Left lobe of liver (tissue), 2 donors: ENCODE measurements around the gene C12orf60. TPM values are rescaled to one million over a fixed set of nuclear protein-coding genes. Genes with fewer than 3 reads are reported as not detected.

Experiments
- ATAC-seq: fragments of 200-7000 bp; cut with Tn5 transposase; one replicate; pipeline ENCODE4 v1.9.1; 2020; ENCODE audit warnings: mild to moderate bottlenecking, moderate library complexity
- DNase-seq: peaks from one replicate; pipeline ENCODE4 v3.0.0-alpha.2; 2020; ENCODE audit warnings: low spot score
- total RNA-seq: library from RNA; stranded (reverse); gene quantifications from one replicate; pipeline ENCODE4 v1.2.1, GENCODE V29; 2021
- donor health status: DM: no; HTN: no; CAD: no; lungs with moderate emphysema.
- donor health status: DM: no; HTN: yes; CAD: no.

Gene C12orf60
- total RNA-seq, 1 donor from 2014 or later, result 0.33 TPM

DNA sequence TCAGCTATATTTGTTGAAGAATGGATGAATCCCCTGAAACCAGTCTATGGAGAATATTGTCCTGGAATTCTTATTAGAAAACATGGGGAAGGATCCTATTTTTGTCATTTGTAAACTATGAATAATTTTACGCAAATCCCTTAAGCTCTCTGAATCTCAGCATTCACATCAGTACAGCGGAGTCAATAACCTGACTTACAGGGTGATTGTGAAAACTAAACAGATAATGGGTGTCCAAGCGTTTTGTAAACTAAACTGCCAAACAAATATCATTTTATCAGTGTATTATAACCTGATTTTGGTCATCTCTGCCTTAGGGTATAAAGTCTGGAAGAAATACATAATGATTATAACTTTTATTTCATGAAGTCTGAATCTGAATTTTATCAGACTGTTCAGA is 29.9 kb downstream of the C12orf60 start:
- ATAC-seq (peak; percentile 68), DNase-seq (no peak)

DNA sequence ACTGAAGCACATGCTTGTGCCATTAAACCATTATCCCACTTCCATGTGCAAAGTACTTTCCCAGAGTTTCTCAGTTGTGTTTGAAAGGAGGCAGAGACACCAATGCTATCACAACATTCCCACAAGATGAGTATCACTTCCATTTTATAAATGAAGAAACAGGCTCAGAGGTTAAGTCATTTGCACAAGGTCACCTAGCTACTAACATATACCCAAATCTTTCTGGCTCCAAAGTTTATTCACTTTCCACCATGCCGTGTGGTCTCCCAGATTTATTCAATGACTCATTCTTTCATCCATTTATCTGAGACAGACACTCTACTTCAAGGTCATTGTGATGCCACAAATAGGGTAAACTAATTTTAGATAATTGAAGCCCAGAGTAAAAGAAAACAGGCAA is 30.5 kb downstream of the C12orf60 start:
- DNase-seq (no peak), ATAC-seq (peak; percentile 24)

DNA sequence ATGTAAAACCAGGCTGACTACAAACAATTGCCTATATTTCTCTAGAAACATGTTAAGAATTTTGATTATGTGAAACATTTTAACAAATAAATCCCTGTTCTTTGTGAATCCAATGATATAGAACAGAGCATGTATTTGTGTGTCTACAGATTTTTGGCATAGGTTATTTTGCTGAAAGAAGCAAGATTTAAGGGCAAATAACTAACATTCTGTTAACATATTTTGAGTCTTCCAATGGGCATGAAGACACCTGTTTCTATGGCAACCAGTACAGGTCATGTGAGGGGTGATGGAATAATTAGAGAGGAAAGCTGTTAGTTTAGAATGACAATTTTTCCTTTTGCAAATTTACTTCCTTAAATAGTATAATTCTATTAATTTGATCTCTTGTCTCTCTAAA is 31.0 kb downstream of the C12orf60 start:
- ATAC-seq (no peak), DNase-seq (no peak)

- no peak for ATAC-seq
- no peak for DNase-seq
Observed at GRCh38 chr12:14836336-14837210, 33.1 kb downstream of the C12orf60 start.

DNA sequence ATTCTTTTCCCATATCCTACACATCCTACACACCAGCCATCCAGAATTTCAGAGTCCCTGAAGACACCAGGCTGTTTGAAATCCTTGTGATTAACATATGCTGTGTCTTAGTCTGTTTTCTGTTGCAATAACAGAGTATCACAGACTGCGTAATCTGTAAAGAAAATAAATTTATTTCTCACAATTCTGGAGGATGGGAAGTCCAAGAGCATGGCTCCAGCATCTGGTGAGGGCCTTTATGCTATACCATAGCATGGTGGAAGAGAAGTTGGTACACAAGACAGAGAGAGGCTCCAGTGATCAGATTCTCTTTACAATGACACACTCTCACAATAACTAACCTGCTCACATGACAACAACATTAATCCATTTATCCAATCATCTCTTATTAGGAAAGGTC is 35.8 kb downstream of the C12orf60 start:
- DNase-seq (no peak), ATAC-seq (no peak)

GRCh38 chr12:14840616-14841015 is 37.1 kb downstream of the C12orf60 start:
- ATAC-seq, result peak; percentile 22

GRCh38 chr12:14841761-14842160 is 38.3 kb downstream of the C12orf60 start:
- ATAC-seq (peak; percentile 78), DNase-seq (peak; percentile 87)

More at GRCh38 chr12:14840616-14841015, 37.1 kb downstream of the C12orf60 start:
- DNase-seq, result no peak

- ATAC-seq, result peak; percentile 54
- DNase-seq, result no peak
Observed at GRCh38 chr12:14842315-14842714, 38.8 kb downstream of the C12orf60 start.

DNA sequence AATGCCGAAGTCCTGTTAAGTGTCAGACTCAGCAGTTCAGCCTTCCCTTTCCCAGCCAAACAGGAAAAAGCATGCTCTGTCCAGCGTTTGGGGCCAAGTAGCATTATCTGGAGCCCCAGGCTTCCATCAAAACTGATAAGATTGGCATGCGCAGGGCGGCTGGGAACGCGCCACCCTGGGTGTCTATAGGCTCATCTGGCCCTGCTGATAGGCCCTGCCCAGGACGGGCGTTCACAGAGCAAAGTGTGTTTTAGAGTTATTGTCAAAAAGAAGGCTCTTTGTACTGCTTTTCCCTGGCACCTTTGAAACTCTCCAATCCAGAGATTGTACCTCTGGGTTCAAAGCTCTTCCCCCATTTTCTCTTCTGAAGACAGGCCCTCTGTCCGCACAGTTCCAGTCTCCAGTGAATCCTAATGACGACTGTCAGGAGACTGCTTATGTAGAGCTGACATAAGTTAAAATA is 40.0 kb downstream of the C12orf60 start, which contains the start of gene ART4:
ART4 (minus strand) TSS at position 102 of the 463 bp plus-strand sequence. CDS start 413 bp downstream, outside the sequence.
- ATAC-seq (peak; percentile 76), DNase-seq (peak; percentile 93)

- ATAC-seq (no peak), DNase-seq (no peak)
Observed at GRCh38 chr12:14844401-14844800, 40.9 kb downstream of the C12orf60 start.

GRCh38 chr12:14845350-14845750 is 41.9 kb downstream of the C12orf60 start:
- DNase-seq (no peak), ATAC-seq (peak; percentile 37)

DNA sequence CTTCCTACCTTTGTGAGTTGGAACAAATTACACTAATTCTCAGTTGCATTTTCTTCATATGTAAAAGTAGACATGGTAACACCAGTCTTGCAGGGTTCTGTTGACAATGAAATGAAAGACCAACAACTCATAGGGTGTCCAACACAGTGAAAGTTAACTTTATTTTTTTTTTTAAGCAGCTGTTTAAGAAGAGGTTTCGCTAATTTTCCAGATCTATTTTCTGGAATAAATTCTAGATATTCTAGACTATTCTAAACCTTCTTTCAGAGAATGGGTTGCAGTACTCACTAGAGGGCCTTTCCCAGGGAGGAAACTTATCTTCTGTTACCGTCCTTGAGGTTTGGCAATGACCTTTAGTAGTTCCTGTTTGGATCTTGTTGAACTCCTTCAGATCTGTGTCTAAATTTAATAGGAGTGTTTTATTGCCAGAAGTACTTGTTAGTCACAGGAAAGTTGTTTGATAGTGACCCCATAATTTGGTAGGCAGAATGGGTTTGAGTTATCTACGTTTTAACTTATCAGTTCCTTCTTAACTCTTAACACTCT is 42.6 kb downstream of the C12orf60 start:
- DNase-seq (no peak), ATAC-seq (no peak)

DNA sequence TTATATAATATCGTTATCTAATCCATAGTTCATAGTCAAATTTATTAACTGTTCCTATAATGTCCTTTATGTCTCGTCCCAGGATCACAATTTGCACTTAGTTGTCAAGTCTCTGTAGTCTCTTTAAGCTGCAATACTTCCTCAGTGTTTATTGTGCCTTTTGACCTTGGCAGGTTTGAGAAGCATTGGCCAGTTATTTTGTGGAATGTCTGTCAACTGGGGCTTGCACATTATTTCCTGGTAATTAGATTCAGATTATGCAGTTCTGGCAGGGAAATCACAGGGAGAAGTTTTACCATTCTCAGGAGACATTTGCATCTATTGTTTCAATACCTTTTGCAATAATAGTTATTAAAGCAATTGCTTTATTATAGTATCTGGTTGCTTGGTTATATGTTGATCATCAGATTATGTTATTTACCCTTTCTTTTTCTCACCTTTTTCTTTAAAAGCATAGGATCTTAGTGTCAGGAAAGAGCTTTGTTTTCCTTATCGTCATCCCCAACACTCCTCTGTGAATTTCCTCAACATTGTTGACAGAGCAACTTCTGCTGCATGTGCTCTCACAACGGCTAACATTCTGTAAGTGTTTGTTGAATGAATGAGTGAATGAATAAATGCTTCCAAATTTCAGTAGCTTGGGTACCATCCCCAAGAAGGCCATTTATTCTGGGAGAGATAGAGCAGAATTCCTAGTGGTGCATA is 43.6 kb downstream of the C12orf60 start:
- DNase-seq, result no peak
- no peak for ATAC-seq

DNA sequence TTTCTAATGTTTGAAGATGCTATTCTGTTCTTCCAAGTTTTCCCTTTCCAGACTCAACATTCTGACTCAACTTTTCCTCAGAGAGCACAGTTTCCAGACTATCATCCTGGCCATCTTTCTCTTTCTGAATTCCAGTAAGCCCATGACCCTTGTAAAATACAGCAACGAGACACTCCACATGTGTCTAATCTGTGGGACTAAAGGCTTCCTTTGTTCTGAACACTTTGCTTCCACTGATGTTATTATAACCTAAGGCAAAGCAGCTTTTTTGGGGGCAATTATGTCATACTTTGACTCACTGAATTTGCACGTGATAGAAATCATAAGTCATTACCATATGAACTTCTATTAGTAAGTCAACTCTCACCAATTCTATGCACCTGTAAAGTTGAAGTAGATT is 46.2 kb downstream of the C12orf60 start:
- no peak for DNase-seq

GRCh38 chr12:14850929-14851663 is 47.6 kb downstream of the C12orf60 start:
- DNase-seq (no peak), ATAC-seq (peak; percentile 44)

More for the DNA sequence above, 46.2 kb downstream of the C12orf60 start:
- no peak for ATAC-seq

- no peak for ATAC-seq
- no peak for DNase-seq
Observed at GRCh38 chr12:14852880-14853279, 49.4 kb downstream of the C12orf60 start.

DNA sequence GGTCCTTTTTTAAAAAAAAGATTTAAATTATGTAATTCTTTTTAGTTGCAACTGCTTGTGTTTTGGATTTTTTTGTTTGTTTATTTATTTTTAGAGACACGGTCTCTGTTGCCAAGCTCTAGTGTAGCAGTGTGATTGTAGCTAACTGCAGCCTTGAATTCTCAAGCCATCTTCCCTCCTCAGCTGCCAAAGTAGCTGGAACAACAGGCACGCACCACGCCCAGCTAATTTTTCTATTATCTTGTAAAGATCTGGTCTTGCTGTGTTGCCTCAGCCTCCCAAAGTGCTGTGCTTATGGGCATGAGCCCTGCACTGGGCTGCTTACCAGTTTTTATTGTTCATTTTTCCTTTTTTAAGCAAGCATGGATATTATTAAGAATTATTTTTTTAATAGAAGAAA is 50.5 kb downstream of the C12orf60 start:
- DNase-seq, result no peak

DNA sequence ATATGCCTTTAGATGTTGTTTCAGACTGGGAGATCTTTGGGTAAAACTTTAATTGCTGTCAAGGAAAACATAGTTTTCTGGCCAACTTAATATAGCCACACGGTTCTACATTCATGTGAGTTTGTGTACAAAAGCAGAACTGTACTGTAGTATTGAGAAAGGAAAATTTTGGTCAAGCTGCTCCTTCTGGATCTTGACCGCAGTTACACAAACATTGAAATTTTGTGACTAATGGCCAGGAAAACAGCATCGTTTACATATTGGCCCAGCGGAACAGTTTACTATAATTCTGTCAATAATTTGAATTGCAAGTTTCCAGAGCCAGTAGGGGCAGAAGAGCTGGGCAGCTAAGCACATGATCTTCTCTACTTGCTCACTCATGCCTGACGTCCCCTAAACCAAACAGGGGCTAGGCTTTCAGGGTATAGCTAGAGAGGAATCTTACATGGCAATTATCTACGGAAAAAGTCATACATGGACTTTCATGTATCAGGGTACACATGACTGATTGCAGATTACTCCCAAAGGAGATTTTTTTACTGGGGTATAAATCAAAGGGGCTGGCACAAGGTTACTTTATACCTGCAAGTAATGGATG is 51.2 kb downstream of the C12orf60 start:
- peak; percentile 34 for ATAC-seq
- DNase-seq, result no peak

More for the DNA sequence above, 50.5 kb downstream of the C12orf60 start:
- no peak for ATAC-seq

- DNase-seq (no peak), ATAC-seq (no peak)
Observed at GRCh38 chr12:14858513-14858912, 55.0 kb downstream of the C12orf60 start.

DNA sequence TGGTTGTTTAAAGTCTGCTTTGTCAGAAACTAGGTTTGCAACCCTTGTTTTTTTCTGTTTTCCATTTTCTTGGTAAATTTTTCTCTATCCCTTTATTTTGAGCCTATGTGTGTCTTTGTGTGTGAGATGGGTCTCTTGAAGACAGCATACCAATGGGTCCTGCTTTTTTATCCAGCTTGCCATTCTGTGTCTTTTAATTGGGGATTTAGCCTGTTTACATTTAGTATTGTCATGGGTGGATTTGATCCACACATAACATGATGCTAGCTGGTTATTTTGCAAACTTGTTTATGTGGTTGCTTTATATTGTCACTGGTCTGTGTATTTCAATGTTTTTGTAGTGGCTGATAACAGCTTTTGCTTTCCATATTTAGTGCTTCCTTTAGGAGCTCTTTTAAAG is 57.0 kb downstream of the C12orf60 start:
- DNase-seq, result no peak
- ATAC-seq, result no peak
